ENCODE measurements around the gene MFGE8.

The MFGE8 gene

DNA sequence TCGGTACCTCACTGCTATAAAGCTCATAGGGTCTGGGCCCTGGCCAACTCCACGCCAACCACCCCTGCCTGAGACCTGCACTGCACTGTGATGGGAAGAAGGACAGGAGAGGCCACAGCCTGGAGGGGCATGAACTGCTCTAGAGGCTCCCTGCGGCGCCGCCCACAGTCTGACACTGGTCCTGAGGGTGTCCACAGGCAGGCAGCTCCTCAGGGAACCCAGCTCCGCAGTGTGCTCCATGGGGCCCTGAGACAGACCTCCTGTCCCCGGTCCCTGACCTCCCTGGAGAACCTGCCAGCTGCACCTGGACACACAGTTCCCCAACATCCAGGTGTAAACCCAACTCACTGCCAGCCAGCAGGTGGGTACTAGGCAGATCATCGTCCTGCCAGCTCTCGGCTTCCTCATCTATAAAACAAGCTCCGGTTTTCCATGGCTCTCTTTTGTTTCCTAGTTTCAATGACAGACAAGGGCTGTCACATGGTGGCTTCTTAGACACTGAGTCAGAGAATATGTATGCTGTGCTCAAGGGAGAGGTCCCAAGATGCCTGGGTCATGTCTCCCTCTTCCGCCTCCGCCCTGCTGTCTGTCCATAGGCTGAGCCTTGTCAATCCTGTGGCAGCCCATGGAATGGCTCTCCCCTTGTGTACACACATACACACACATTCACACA, 12.7 kb downstream of the MFGE8 start:
- POLR2A ChIA-PET, result no interaction called here

GRCh38 chr15:88899251-88899650, 13.9 kb downstream of the MFGE8 start:
- POLR2A ChIA-PET, result no interaction called here
- DNase-seq (ENCODE audit: extremely low spot score), result no peak
- CTCF ChIA-PET, result no interaction called here
- TF ChIP-seq CTCF (IDR thresholded peaks at IDR 0.05; ENCODE audit: control extremely low read depth, extremely low read depth, low read depth, missing control alignments), result no peak

More for the DNA sequence above, 12.7 kb downstream of the MFGE8 start:
- TF ChIP-seq CTCF (IDR thresholded peaks at IDR 0.05; ENCODE audit: control extremely low read depth, extremely low read depth, low read depth, missing control alignments), result no peak
- no peak for DNase-seq (ENCODE audit: extremely low spot score)
- CTCF ChIA-PET, result interaction anchor here (0.6 to 0.9 kb wide), 2 partner anchors 8 to 11 kb away, joined by 3 to 4 read pairs; no protein-coding TSS in a partner anchor

DNA sequence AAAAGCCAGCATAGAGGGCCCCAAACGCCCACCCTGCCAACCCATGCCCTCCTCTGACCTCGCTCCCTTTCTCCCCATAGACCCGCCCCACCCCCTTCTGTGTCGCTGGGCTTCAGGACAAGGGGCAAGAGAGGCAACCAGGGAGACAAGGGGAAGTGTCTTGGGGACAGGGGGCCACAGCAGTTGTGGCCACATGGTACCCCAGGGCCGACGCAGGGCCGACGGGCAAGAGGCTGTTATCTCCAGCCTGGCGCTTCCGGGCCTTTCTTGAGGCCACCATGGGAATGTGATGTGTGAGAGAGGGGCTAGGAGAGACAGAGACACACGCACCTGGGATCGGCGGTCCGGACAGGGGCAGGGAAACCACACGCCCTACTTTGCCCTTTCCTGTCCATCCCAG, 14.4 kb downstream of the MFGE8 start:
- POLR2A ChIA-PET, result no interaction called here

DNA sequence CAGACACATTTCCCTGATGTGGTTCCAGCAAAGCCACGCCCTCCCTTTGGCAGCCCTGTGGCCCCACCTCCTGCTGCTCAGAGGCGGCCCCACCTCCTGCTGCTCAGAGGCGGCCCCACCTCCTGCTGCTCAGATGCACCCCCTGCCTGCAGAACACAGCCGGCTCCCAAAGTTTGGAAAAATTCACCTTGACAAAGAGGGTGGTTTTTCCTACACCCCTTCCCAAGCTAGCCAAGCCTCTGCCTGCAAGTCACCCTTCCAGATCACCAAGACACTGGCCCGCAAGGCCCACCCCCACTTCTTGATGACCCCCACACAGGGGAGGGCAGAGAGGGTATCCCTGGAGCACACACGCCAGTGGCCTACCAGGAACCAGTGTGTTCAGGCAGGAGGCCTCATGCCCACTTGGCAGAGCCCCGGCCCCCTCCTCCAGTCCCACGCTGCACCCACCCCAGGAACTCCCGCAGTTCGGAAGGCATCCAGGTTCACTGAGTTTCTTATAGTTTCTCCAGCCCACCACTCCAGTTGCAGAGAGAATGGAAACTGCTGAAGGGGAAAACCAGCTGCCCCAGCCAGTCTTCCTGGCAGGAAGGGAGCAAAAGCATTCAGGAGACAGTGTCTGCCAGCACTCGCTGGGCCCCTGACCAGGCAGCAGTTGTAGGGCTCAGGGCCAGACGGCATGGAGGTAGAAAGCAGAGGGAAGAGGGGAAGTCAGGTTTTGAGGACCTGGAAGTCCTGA, 15.6 kb downstream of the MFGE8 start:
- ChIA-PET CTCF (interaction anchor here (3.3 kb wide), 1 partner anchor 8 kb away, joined by 14 read pairs; no protein-coding TSS in a partner anchor), POLR2A (no interaction called here)
- DNase-seq (ENCODE audit: extremely low spot score), result no peak
- no peak for TF ChIP-seq CTCF (IDR thresholded peaks at IDR 0.05; ENCODE audit: control extremely low read depth, extremely low read depth, low read depth, missing control alignments)

More for the DNA sequence above, 14.4 kb downstream of the MFGE8 start:
- CTCF ChIA-PET, result no interaction called here
- TF ChIP-seq CTCF (IDR thresholded peaks at IDR 0.05; ENCODE audit: control extremely low read depth, extremely low read depth, low read depth, missing control alignments), result no peak
- DNase-seq (ENCODE audit: extremely low spot score), result no peak

- ChIA-PET CTCF (interaction anchor here (3.3 kb wide), 1 partner anchor 8 kb away, joined by 14 read pairs; no protein-coding TSS in a partner anchor), POLR2A (no interaction called here)
- no peak for TF ChIP-seq CTCF (IDR thresholded peaks at IDR 0.05; ENCODE audit: control extremely low read depth, extremely low read depth, low read depth, missing control alignments)
- DNase-seq (ENCODE audit: extremely low spot score), result no peak
These were observed 16.1 kb downstream of the MFGE8 start for GRCh38 chr15:88897142-88897455.

- no peak for TF ChIP-seq CTCF (IDR thresholded peaks at IDR 0.05; ENCODE audit: control extremely low read depth, extremely low read depth, low read depth, missing control alignments)
- DNase-seq (ENCODE audit: extremely low spot score), result no peak
- ChIA-PET CTCF (interaction anchor here (3.3 kb wide), 1 partner anchor 9 kb away, joined by 14 read pairs; no protein-coding TSS in a partner anchor), POLR2A (no interaction called here)
These were observed 16.7 kb downstream of the MFGE8 start for GRCh38 chr15:88896333-88897033.
